Mucosa of descending colon (tissue), 3 donors: ENCODE data around the gene PLD1. TPM values are rescaled to one million over a fixed set of nuclear protein-coding genes. Genes with fewer than 3 reads are reported as not detected.

Source experiments
- ATAC-seq: fragments of 200-7000 bp; cut with Tn5 transposase; one replicate; pipeline ENCODE4 v1.9.1; 2020; ENCODE audit warnings: mild to moderate bottlenecking, moderate library complexity
- DNase-seq, 3 donors: peaks; one replicate each; pipeline ENCODE4 v3.0.0-alpha.2; 2020
- H3K36me3 ChIP-seq: fragments of 200-600 bp; one replicate; pipeline ENCODE4 v1.8.0; 2021; ENCODE audit warnings: low read depth, mild to moderate bottlenecking
- H3K4me1 ChIP-seq: fragments of 200-600 bp; one replicate; pipeline ENCODE4 v1.8.0; 2021; ENCODE audit warnings: low read depth, mild to moderate bottlenecking
- H3K4me3 ChIP-seq: fragments of 200-600 bp; one replicate; pipeline ENCODE4 v1.8.0; 2021; ENCODE audit warnings: mild to moderate bottlenecking
- H3K9me3 ChIP-seq: fragments of 200-600 bp; one replicate; pipeline ENCODE4 v1.8.0; 2021; ENCODE audit warnings: mild to moderate bottlenecking
- intact Hi-C, 2 donors: fragments of 100-400 bp; cut with DNase I in 1 of 2; cut with micrococcal nuclease in 1 of 2; formaldehyde crosslinking; loops; one replicate each; pipeline versions ENCODE4 v1.11.0 to v1.11.1; 2022; cut with DNase I, micrococcal nuclease
- total RNA-seq, 3 donors: library from RNA; stranded (reverse); fragmentation: NEBNext Ultra II Directional in 2 of 3; extraction: Animal tissue kit (Norgen Biotek cat#: 25700) in 2 of 3; gene quantifications; one replicate each; pipeline versions ENCODE4 v1.2.1 to v1.2.4, GENCODE V29; 2021 to 2023
- TF ChIP-seq, protein P1 (sequence below): fragments of 200-600 bp; IDR thresholded peaks from one replicate; pipeline ENCODE4 v1.8.0; 2022; ENCODE audit warnings: antibody characterized with exemption, mild to moderate bottlenecking
- donor health status: DM: no; HTN: no; CAD: no; lungs with moderate emphysema.
- donor health status: DM: no; HTN: no; CAD: no.
- donor health status: DM: no; HTN: yes; CAD: no.

Gene PLD1
- total RNA-seq, 3 donors from 2014 or later, result 46.6 to 105 (median 65.1) TPM

DNA sequence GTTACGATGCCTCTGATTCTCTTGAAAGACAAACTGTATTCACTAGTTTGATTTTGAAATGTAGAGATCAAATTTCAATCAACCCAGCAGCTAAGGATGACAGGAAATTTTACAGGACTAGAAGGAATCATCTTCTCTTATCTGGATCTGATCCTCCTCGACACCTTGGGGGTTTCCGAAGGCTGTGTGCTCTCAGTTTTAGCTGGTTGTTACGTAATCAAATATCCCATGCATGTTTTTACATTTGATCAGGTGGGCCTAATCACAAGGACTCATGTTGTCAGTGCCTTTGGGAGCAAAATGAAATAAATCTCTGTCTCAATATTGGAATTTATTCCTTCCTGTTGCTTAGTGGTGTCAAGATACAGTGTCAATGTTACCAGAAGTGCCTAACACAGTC is 208.2 kb downstream of the PLD1 start:
- intact Hi-C loops, result no loop called here
- TF ChIP-seq, protein P1, sequence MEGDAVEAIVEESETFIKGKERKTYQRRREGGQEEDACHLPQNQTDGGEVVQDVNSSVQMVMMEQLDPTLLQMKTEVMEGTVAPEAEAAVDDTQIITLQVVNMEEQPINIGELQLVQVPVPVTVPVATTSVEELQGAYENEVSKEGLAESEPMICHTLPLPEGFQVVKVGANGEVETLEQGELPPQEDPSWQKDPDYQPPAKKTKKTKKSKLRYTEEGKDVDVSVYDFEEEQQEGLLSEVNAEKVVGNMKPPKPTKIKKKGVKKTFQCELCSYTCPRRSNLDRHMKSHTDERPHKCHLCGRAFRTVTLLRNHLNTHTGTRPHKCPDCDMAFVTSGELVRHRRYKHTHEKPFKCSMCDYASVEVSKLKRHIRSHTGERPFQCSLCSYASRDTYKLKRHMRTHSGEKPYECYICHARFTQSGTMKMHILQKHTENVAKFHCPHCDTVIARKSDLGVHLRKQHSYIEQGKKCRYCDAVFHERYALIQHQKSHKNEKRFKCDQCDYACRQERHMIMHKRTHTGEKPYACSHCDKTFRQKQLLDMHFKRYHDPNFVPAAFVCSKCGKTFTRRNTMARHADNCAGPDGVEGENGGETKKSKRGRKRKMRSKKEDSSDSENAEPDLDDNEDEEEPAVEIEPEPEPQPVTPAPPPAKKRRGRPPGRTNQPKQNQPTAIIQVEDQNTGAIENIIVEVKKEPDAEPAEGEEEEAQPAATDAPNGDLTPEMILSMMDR, result no peak
- Histone ChIP-seq H3K4me1 (no peaks in the 10 kb centered on the region), H3K4me3 (no peak overlapping the region), H3K9me3 (no peaks in the 10 kb centered on the region), H3K36me3 (no peaks in the 10 kb centered on the region)
- ATAC-seq (no peak), DNase-seq (no peak)

DNA sequence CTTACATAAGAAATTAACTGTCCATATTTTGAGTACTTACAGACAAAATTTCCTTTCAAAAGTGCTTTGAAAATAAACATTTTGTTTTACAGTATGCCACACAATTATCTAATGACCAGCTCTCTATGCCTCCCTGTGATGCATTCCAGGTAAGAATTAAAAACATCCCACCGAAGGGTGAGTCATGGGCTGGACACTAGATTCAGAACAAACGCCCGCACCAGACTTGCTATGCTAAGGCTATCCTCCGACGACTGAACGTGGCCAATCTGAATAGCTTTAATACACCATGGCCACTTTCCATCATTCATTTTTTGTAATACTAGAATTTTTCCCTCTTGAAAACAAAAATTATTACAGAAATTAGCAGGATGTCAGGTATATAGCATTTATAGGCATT is 210.3 kb downstream of the PLD1 start:
- no peaks in the 10 kb centered on the region for H3K4me1 ChIP-seq
- intact Hi-C loops, result no loop called here

DNA sequence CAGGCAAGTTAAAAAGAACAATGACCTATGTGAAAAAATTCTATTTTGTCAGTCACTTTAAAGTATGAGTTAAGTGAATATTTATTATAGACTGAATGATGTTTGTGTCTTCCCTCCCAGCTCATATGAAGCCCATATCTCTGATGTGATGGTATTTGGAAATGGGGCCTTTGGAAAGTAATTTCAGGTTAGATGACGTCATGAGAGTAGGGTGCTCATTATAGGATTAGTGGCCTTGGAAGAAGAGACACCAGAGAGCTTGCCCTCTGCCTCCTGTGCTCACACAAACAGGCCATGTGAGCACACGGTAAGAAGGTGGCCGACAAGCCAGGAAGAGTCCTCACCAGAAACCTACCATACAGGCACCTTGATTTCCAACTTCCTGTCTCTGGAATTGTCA is 211.3 kb downstream of the PLD1 start:
- H3K4me1 ChIP-seq, result no peaks in the 10 kb centered on the region
- no peaks in the 10 kb centered on the region for H3K36me3 ChIP-seq
- ATAC-seq (no peak), DNase-seq (no peak)
- H3K4me3 ChIP-seq, result no peak overlapping the region
- H3K9me3 ChIP-seq, result no peaks in the 10 kb centered on the region
- TF ChIP-seq, protein P1, result no peak
- intact Hi-C loops, result no loop called here

More for the DNA sequence above, 210.3 kb downstream of the PLD1 start:
- ATAC-seq (no peak), DNase-seq (no peak)
- Histone ChIP-seq H3K4me3 (no peak overlapping the region), H3K9me3 (no peaks in the 10 kb centered on the region), H3K36me3 (no peaks in the 10 kb centered on the region)
- TF ChIP-seq, protein P1, result no peak

DNA sequence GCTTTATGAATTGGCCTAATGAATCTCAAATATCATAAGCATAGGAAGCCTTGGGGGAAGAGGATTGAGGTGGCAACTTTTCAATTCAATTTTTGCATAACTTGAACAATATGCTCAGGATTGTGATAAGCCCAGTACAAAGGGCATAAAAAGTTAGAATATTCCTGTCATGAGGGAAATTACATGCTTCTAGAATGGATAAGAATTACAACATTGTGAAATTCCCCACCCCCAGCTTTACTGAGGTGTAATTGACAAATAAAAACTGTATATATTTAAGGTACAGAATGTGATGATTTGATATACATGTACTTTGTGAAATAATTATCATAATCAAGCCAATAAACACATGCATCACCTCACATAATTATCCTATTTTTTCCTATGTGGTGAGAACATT is 217.5 kb downstream of the PLD1 start:
- intact Hi-C loops, result no loop called here
- H3K4me1 ChIP-seq, result no peaks in the 10 kb centered on the region
- DNase-seq (no peak), ATAC-seq (no peak)
- TF ChIP-seq, protein P1, result no peak
- no peak overlapping the region for H3K4me3 ChIP-seq
- no peaks in the 10 kb centered on the region for H3K36me3 ChIP-seq
- H3K9me3 ChIP-seq, result no peaks in the 10 kb centered on the region

DNA sequence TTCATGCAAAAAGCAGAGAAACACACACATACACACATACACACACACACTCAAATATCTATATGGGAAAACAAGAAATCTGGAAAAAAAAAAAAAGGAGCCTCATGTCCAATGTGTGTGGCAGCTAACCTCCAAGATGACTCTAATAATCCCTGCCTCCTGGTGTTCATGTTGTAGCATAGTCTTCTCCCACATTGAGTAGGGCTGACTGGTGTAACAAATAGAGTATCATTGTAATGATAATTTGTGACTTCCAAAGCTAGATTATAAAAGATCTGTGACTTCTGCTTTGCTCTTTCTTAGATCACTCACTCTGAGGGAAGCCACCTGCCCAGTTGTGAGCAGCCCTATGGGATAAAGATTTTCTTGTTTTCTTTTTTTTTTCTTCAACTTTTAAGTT is 219.2 kb downstream of the PLD1 start:
- TF ChIP-seq, protein P1, result no peak
- DNase-seq (no peak), ATAC-seq (no peak)
- no peaks in the 10 kb centered on the region for H3K4me1 ChIP-seq
- no peaks in the 10 kb centered on the region for H3K9me3 ChIP-seq
- no peaks in the 10 kb centered on the region for H3K36me3 ChIP-seq
- intact Hi-C loops, result no loop called here
- H3K4me3 ChIP-seq, result no peak overlapping the region

DNA sequence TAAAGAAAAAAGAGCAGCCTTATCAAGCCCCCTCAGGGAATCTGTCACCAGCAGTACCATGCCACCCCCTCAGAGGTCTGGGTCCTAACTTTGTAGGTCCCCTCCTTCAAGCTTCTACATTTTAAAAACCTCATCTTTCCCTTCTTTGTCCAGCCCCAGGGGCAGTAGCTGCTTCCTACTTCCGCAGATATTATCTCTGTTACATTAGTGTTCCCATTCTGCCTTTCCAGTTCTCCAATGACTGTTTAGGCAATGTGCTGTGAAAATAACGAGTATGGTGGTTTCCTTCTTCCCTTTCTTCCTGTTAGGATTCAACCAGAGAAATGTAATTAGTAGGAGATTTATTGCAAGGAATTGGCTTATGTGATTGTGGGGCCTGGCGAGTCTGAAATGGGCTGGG is 224.0 kb downstream of the PLD1 start:
- intact Hi-C loops, result no loop called here
- Histone ChIP-seq H3K4me3 (no peak overlapping the region), H3K4me1 (no peaks in the 10 kb centered on the region), H3K9me3 (no peaks in the 10 kb centered on the region), H3K36me3 (no peaks in the 10 kb centered on the region)
- TF ChIP-seq, protein P1, result no peak
- ATAC-seq (no peak), DNase-seq (no peak)
